Smooth muscle cell (in vitro differentiated cells): Measurements from ENCODE around the gene FAM83G. TPM values are rescaled to one million over a fixed set of nuclear protein-coding genes. Genes with fewer than 3 reads are reported as not detected.

ENCODE experiments used
- DNase-seq: peaks from one replicate; lab custom pipeline; 2025; ENCODE audit not compliant: unreplicated experiment; lab: John Stamatoyannopoulos, UW
- H2AFZ ChIP-seq: fragments of 200-600 bp; sonication (generic); 2 replicates; pipeline ENCODE4 v1.6.0; 2016; ENCODE audit warnings: antibody characterized with exemption, low read depth, mild to moderate bottlenecking
- H3F3A ChIP-seq: fragments of 200-600 bp; sonication (generic); 2 replicates; pipeline ENCODE4 v1.6.0; 2017; ENCODE audit warnings: antibody characterized with exemption, low read depth
- H3K27ac ChIP-seq: fragments of 200-600 bp; sonication (generic); 2 replicates; pipeline ENCODE4 v1.5.1; 2016; ENCODE audit warnings: low read depth, mild to moderate bottlenecking
- H3K27me3 ChIP-seq: fragments of 200-600 bp; sonication (generic); 2 replicates; pipeline ENCODE4 v1.6.1; 2016; ENCODE audit warnings: low read depth, mild to moderate bottlenecking
- H3K36me3 ChIP-seq: fragments of 200-600 bp; sonication (generic); 2 replicates; pipeline ENCODE4 v1.5.1; 2016; ENCODE audit warnings: low read depth
- H3K4me1 ChIP-seq: fragments of 200-600 bp; sonication (generic); 2 replicates; pipeline ENCODE4 v1.5.1; 2016; ENCODE audit warnings: low read depth
- H3K4me2 ChIP-seq: fragments of 200-600 bp; sonication (generic); 2 replicates; pipeline ENCODE4 v1.6.0; 2016; ENCODE audit warnings: mild to moderate bottlenecking
- H3K4me3 ChIP-seq: fragments of 200-600 bp; sonication (generic); 2 replicates; pipeline ENCODE4 v1.5.1; 2016; ENCODE audit warnings: mild to moderate bottlenecking
- H3K79me2 ChIP-seq: fragments of 200-600 bp; sonication (generic); 2 replicates; pipeline ENCODE4 v1.6.0; 2016; ENCODE audit warnings: low read depth, mild to moderate bottlenecking
- H3K9ac ChIP-seq: fragments of 200-600 bp; sonication (generic); 2 replicates; pipeline ENCODE4 v1.6.0; 2016; ENCODE audit warnings: low read depth
- H3K9me3 ChIP-seq: fragments of 200-600 bp; sonication (generic); replicated peaks from 2 replicates; pipeline ENCODE4 v1.5.1; 2016; ENCODE audit warnings: low read depth
- H4K20me1 ChIP-seq: fragments of 200-600 bp; sonication (generic); 2 replicates; pipeline ENCODE4 v1.6.0; 2016; ENCODE audit warnings: low read depth
- WGBS: methylation state at CpG from one replicate; pipeline ENCODE4 v1.1.7; 2016; ENCODE audit warnings: low lambda C conversion rate; 5-methylcytosine and 5-hydroxymethylcytosine counted together
- polyA plus RNA-seq: library from polyadenylated mRNA; unstranded; fragments of >200 nt; fragmentation: Nextera tagmentation; extraction: Ambion mirVana; gene quantifications from 2 replicates; pipeline ENCODE4 v1.2.1, GENCODE V29; 2016
- total RNA-seq: library from RNA; depleted of rRNA; stranded (reverse); fragments of >200 nt; gene quantifications from 2 replicates; pipeline ENCODE4 v1.2.3, GENCODE V29; 2014
- TF ChIP-seq, protein P1 (sequence below): fragments of 200-600 bp; sonication (generic); IDR thresholded peaks from 2 replicates; pipeline ENCODE4 v1.5.1; 2017; ENCODE audit warnings: borderline replicate concordance, mild to moderate bottlenecking, antibody characterized with exemption; ENCODE audit not compliant: insufficient read depth, poor library complexity, severe bottlenecking

Gene FAM83G
- total and polyA plus RNA-seq, 2 experiments from 2014 or later: 8.2 to 14.2 TPM

DNA sequence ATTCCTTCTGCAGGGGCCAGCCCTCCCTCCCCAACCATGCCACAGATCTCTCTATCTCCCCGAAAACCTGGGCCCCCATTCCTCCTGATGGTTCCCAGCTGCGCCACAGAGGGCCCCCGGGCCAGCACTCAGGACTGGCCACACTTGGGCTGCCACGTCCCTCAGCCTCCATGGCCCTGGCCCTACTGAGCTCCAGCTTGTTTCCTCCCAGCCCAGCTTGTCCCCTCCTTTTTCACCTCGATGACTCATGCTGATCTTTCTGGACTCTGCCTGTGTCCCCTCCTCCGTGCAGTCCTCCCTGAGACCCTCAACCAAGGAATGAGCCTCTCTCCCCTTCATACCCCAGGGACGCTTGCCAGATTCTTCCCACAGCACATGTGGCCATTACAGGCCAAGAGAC, 10.9 kb upstream of the FAM83G start:
- Histone ChIP-seq H3K4me2 (no peak overlapping the region), H3K4me1 (no peaks in the 10 kb centered on the region), H3F3A (no peaks in the 10 kb centered on the region), H3K4me3 (no peak overlapping the region), H3K27ac (no peak overlapping the region), H3K9me3 (no peaks in the 10 kb centered on the region), H3K36me3 (no peaks in the 10 kb centered on the region), H3K79me2 (no peaks in the 10 kb centered on the region), H3K27me3 (no peaks in the 10 kb centered on the region), H2AFZ (no peak overlapping the region), H4K20me1 (no peaks in the 10 kb centered on the region), H3K9ac (no peak overlapping the region)
- WGBS: 87% methylated on average over 7 of the region's 7 CpGs
- DNase-seq: no peak
- TF ChIP-seq, protein P1, sequence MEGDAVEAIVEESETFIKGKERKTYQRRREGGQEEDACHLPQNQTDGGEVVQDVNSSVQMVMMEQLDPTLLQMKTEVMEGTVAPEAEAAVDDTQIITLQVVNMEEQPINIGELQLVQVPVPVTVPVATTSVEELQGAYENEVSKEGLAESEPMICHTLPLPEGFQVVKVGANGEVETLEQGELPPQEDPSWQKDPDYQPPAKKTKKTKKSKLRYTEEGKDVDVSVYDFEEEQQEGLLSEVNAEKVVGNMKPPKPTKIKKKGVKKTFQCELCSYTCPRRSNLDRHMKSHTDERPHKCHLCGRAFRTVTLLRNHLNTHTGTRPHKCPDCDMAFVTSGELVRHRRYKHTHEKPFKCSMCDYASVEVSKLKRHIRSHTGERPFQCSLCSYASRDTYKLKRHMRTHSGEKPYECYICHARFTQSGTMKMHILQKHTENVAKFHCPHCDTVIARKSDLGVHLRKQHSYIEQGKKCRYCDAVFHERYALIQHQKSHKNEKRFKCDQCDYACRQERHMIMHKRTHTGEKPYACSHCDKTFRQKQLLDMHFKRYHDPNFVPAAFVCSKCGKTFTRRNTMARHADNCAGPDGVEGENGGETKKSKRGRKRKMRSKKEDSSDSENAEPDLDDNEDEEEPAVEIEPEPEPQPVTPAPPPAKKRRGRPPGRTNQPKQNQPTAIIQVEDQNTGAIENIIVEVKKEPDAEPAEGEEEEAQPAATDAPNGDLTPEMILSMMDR: no peak

DNA sequence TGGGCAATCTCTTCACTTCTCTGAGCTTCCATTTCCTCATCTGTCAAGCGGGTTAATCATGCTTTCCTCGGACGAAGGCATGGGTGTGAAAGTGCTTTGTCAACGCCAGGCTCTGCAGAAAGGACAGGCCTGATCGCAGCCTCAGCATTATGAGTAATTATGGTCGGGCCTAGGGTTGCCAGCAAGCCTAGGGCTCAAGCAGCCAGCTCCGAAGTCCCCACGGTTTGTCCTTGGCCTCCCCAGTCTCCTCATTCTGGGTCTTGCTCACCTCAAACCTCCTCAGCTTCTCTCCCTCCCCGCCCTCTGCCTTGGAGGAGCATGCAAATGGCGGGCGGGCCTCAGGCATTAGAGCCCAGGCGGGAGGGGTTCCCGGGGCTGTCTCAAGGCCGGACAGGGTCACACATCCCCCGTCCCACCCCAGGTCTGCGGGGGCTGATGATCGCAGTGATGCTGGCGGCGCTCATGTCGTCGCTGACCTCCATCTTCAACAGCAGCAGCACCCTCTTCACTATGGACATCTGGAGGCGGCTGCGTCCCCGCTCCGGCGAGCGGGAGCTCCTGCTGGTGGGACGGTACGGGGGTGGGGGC, 10.2 kb upstream of the FAM83G start:
- Histone ChIP-seq H3K9ac (no peak overlapping the region), H2AFZ (no peak overlapping the region), H3K27ac (no peak overlapping the region), H3K79me2 (no peaks in the 10 kb centered on the region), H3K4me3 (no peak overlapping the region), H3K4me2 (no peak overlapping the region), H4K20me1 (no peaks in the 10 kb centered on the region), H3K36me3 (no peaks in the 10 kb centered on the region), H3F3A (no peaks in the 10 kb centered on the region), H3K9me3 (no peaks in the 10 kb centered on the region), H3K27me3 (no peaks in the 10 kb centered on the region), H3K4me1 (no peaks in the 10 kb centered on the region)
- no peak for DNase-seq
- TF ChIP-seq, protein P1: no peak
- WGBS: 87% methylated on average over 29 of the region's 29 CpGs

DNA sequence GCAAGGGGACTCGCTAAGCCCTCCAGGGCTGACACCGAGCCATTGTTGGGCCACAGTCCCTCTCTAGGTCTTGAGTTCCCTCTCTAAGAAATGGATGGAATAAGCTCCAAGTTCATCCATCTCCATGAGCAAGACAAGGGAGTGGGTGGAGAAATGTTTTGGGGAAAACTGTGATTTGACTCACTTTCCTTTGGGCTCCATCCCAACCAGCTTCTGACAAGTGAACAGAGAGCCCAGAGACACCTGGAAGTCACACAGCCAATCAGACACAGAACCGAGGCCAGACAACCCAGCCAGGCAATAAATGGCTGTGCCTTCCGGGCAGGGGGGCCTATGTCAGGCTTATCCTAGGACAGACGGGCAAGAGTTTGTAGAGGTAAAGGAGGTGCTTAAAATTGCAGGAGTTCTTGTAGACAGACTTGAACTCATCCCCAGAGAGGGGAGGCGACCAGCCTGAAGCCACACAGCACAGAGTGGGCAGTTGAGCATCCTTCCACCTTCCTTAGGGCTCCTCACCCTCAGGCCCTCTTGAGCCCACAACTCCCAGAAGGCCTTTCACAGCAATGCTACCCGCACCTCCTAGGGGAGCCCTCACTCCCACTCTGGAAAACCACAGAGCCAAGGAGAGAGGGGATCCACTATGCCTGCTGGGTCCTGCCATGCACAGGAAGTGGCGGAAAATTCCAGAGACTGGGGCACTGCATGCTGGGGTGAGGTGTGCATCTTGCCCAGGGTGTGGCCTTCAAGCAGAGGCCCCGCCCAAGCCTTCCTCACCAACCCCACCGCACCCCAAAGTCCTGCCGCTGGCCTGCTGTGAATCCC, 9.5 kb upstream of the FAM83G start:
- Histone ChIP-seq H3F3A (no peaks in the 10 kb centered on the region), H3K9ac (no peak overlapping the region), H3K4me2 (no peak overlapping the region), H3K27ac (no peak overlapping the region), H2AFZ (no peak overlapping the region), H3K9me3 (no peaks in the 10 kb centered on the region), H4K20me1 (no peaks in the 10 kb centered on the region), H3K4me1 (no peaks in the 10 kb centered on the region), H3K27me3 (no peaks in the 10 kb centered on the region), H3K79me2 (no peaks in the 10 kb centered on the region), H3K36me3 (no peaks in the 10 kb centered on the region), H3K4me3 (no peak overlapping the region)
- no peak for DNase-seq
- 88% methylated on average over 11 of the region's 11 CpGs for WGBS
- TF ChIP-seq, protein P1: no peak
